Heart left ventricle (tissue), 13 donors: ENCODE results near the gene NDUFA5.

Experiments used
- CTCF ChIP-seq, 12 donors: fragments of 200-600 bp; sonication (generic) in 4 of 12; IDR thresholded peaks; one replicate each; pipeline versions ENCODE4 v1.5.0 to v1.8.0; 2018 to 2022; ENCODE audit warnings: antibody characterized with exemption in 12 of 12, mild to moderate bottlenecking in 5 of 12
- POLR2A ChIP-seq, 2 donors: fragments of 450-650 bp; IDR thresholded peaks; one replicate each; pipeline ENCODE4 v1.6.1; 2017; ENCODE audit warnings: antibody characterized with exemption in 2 of 2, mild to moderate bottlenecking in 2 of 2, moderate library complexity in 2 of 2
- donor health status: ischemic (EF 13 %, LVEDD 7.1; RV severe dilation, severe dysfunction).
- donor health status: DM: no; HTN: yes; CAD: no.
- donor health status: DM: no; HTN: no; CAD: no.
- donor health status: ischemic (EF 25% LVEDD 6.9; RV normal size, moderate dysfunction).
- donor health status: ischemic (EF 25% LVEDD 5.7; RV mildly dilated, moderate dysfunction).
- donor health status: ischemic (EF 35%, LVEDD 5.7; RV mildly dilated, moderate dysfunction).
- donor health status: nonischemic (EF 11% LVEDD 7.7; RV severe dilation, severe dysfunction).
- donor health status: DM: yes; HTN: yes; CAD: no.
- donor health status: PGD.
- donor health status: ischemic (EF 29% LVEDD 5.4; RV normal size, mild dysfunction).
- donor health status: nonischemic (EF 23%, LVEDD 6.1; RV moderate dilation, normal function).

GRCh38 chr7:123581162-123581459 is 23.5 kb upstream of the NDUFA5 start:
- TF ChIP-seq CTCF (IDR thresholded peaks at IDR 0.05) (peak in 1 of 12 donors; percentile 21), POLR2A (IDR thresholded peaks at IDR 0.05) (no peak)
